Measurements from ENCODE around the gene LRRC74B.
"Not testable (repeated sequence)": the region's sequence is repeated elsewhere in the genome, so short reads cannot be mapped to it uniquely, and the experiment has no call there.

Gene LRRC74B

GRCh38 chr22:21032868-21033688 is 12.7 kb upstream of the LRRC74B start:
- no peak for DNase-seq (ENCODE audit: extremely low spot score)
- TF ChIP-seq CTCF (IDR thresholded peaks at IDR 0.05; ENCODE audit: control extremely low read depth, extremely low read depth, low read depth, missing control alignments), result no peak
- ChIA-PET POLR2A (no interaction called here), CTCF (interaction anchor here (1.6 kb wide), 1 partner anchor 12 kb away, joined by 5 read pairs; no protein-coding TSS in a partner anchor)

DNA sequence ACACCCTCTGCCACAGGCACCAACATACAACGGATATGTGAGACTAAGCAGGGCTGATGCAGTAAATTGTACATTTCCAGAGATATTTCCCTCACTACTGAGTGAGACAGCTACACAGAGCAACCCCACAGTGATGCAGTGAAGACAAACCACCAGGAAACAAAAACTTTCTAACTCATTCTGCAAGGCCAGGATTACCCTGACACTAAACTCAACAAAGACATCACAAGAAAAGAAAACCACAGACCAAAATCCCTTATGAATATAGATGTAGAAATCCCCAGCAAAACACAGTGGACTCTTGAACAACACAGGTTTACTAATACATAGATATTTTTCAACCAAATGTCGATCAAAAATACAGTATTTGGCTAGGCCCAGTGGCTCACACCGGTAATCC is 11.9 kb upstream of the LRRC74B start:
- TF ChIP-seq CTCF (IDR thresholded peaks at IDR 0.05; ENCODE audit: control extremely low read depth, extremely low read depth, low read depth, missing control alignments), result no peak
- no peak for DNase-seq (ENCODE audit: extremely low spot score)
- CTCF ChIA-PET, result no interaction called here
- POLR2A ChIA-PET, result no interaction called here

DNA sequence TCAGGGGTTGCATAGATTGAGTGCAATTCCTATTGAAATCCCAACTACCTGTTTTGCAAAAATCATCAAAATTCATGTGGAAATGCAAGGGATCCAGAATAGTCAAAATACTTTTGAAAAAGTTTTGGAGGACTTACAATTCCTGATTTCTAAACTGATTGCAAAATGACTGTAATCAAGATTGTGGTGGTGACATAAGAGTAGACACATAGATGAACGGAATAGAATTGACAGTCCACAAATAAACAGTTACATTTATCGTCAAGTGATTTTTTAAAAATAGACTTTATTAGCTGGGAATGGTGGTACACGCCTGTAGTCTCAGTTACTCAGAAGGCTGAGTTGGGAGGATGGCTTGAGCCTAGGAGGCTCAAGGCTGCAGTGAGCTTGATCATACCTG is 10.8 kb upstream of the LRRC74B start:
- TF ChIP-seq CTCF (IDR thresholded peaks at IDR 0.05; ENCODE audit: control extremely low read depth, extremely low read depth, low read depth, missing control alignments), result no peak
- no peak for DNase-seq (ENCODE audit: extremely low spot score)
- ChIA-PET CTCF (no interaction called here), POLR2A (no interaction called here)

- TF ChIP-seq CTCF (IDR thresholded peaks at IDR 0.05; ENCODE audit: control extremely low read depth, extremely low read depth, low read depth, missing control alignments), result no peak
- no peak for DNase-seq (ENCODE audit: extremely low spot score)
- CTCF ChIA-PET, result interaction anchor here (1.3 to 1.4 kb wide), 2 partner anchors 32 to 153 kb away, joined by 3 to 4 read pairs; no protein-coding TSS in a partner anchor
- POLR2A ChIA-PET, result no interaction called here
These were observed 7.3 kb upstream of the LRRC74B start for GRCh38 chr22:21038405-21038804.

- DNase-seq (ENCODE audit: extremely low spot score); POLR2A ChIA-PET; CTCF ChIA-PET: not testable (repeated sequence)
These were observed 6.6 kb upstream of the LRRC74B start for GRCh38 chr22:21039158-21039557.

DNA sequence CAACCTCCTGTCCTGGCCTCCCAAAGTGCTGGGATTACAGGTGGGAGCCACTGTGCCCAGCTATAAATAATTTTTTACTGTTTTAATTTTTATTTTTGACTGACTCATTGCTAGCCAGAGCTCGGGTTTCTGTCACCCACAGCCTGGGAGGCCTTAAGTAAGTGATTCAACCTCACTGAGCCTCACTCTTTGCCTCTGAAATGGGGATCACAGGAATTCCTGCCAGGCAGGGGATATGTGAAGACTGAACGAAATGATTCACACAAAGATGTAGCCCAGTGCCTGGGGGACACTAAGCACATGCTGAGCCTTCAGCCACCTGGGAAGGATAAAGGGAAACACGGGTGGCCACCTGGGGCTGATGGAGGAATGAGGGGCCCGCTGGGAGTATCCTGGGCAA is 3.8 kb upstream of the LRRC74B start:
- POLR2A ChIA-PET, result no interaction called here
- no peak for DNase-seq (ENCODE audit: extremely low spot score)
- no peak for TF ChIP-seq CTCF (IDR thresholded peaks at IDR 0.05; ENCODE audit: control extremely low read depth, extremely low read depth, low read depth, missing control alignments)
- CTCF ChIA-PET, result interaction anchor here (1.2 kb wide), 1 partner anchor 21 kb away, joined by 5 read pairs; no protein-coding TSS in a partner anchor

All from GM10248 (cell line).